HEK293 (cell line): ENCODE results near the gene TCEA2.

Experiments
- CTCF ChIA-PET: fragments of 350-600 bp; formaldehyde crosslinking; extraction: SDS; loops from one replicate; lab custom pipeline; 2021; ENCODE audit warnings: antibody characterized with exemption; lab: Yijun Ruan, JAX
- POLR2A ChIA-PET: fragments of 300-600 bp; formaldehyde crosslinking; extraction: SDS; loops from one replicate; lab custom pipeline; 2020; ENCODE audit warnings: antibody characterized with exemption, inconsistent platforms; lab: Yijun Ruan, JAX
- H3K27ac ChIP-seq: fragments of 200-500 bp; sonication (Bioruptor generic); 2 replicates; pipeline ENCODE4 v1.5.1; 2014; ENCODE audit warnings: low read depth, low read length, control low read depth, inconsistent platforms; ENCODE audit errors: extremely low read depth
- H3K36me3 ChIP-seq, 2 experiments: fragments of 200-500 bp in 1 of 2; sonication (Bioruptor generic) in 1 of 2; 1 replicate in 1 of 2; 2 replicates in 1 of 2; pipeline ENCODE4 v1.5.1; 2014 to 2017; ENCODE audit warnings: inconsistent platforms in 2 of 2, low read length in 2 of 2; ENCODE audit not compliant: control insufficient read depth in 2 of 2, insufficient read depth in 1 of 2
- H3K4me1 ChIP-seq: fragments of 200-500 bp; sonication (Bioruptor generic); 2 replicates; pipeline ENCODE4 v1.5.1; 2014; ENCODE audit warnings: mild to moderate bottlenecking, low read length, inconsistent platforms; ENCODE audit not compliant: control insufficient read depth, insufficient read depth
- H3K4me3 ChIP-seq: 2 replicates; pipeline ENCODE4 v1.5.1; 2011; ENCODE audit warnings: low read depth, mild to moderate bottlenecking, control low read depth, low read length, moderate library complexity
- H3K9me3 ChIP-seq: fragments of 200-500 bp; sonication (Bioruptor generic); 2 replicates; pipeline ENCODE4 v1.5.1; 2014; ENCODE audit warnings: low read depth, low read length, inconsistent platforms; ENCODE audit not compliant: control insufficient read depth, insufficient read depth
- BCL11A ChIP-seq: fragments of 450-650 bp; formaldehyde crosslinking; IDR thresholded peaks from 2 replicates; pipeline ENCODE4 v1.5.1; 2016; ENCODE audit warnings: low read depth, missing biosample characterization, missing genetic modification characterization
- KLF16 ChIP-seq: fragments of 450-650 bp; formaldehyde crosslinking; IDR thresholded peaks from 2 replicates; pipeline ENCODE4 v1.5.1; 2017; ENCODE audit warnings: missing biosample characterization, missing genetic modification characterization
- OVOL3 ChIP-seq: fragments of 450-650 bp; formaldehyde crosslinking; IDR thresholded peaks from 2 replicates; pipeline ENCODE4 v1.5.1; 2016; ENCODE audit warnings: missing biosample characterization, missing genetic modification characterization
- ZBTB6 ChIP-seq: fragments of 450-650 bp; formaldehyde crosslinking; IDR thresholded peaks from 2 replicates; pipeline ENCODE4 v1.5.1; 2017; ENCODE audit warnings: missing biosample characterization, missing genetic modification characterization
- ZIC2 ChIP-seq: fragments of 450-650 bp; formaldehyde crosslinking; IDR thresholded peaks from 2 replicates; pipeline ENCODE4 v1.5.1; 2016; ENCODE audit warnings: missing biosample characterization, missing genetic modification characterization
- ZNF133 ChIP-seq: fragments of 450-650 bp; formaldehyde crosslinking; IDR thresholded peaks from 2 replicates; pipeline ENCODE4 v1.5.1; 2016; ENCODE audit warnings: missing biosample characterization, missing genetic modification characterization
- ZNF140 ChIP-seq: fragments of 450-650 bp; formaldehyde crosslinking; IDR thresholded peaks from 2 replicates; pipeline ENCODE4 v1.5.1; 2016; ENCODE audit warnings: missing biosample characterization, missing genetic modification characterization
- ZNF202 ChIP-seq: fragments of 450-650 bp; formaldehyde crosslinking; IDR thresholded peaks from 2 replicates; pipeline ENCODE4 v1.5.1; 2016; ENCODE audit warnings: missing biosample characterization, missing genetic modification characterization, borderline replicate concordance
- ZNF26 ChIP-seq: fragments of 450-650 bp; formaldehyde crosslinking; IDR thresholded peaks from 2 replicates; pipeline ENCODE4 v1.5.1; 2016; ENCODE audit warnings: missing biosample characterization, missing genetic modification characterization
- ZNF571 ChIP-seq: fragments of 450-650 bp; formaldehyde crosslinking; IDR thresholded peaks from 2 replicates; pipeline ENCODE4 v1.5.0; 2017; ENCODE audit warnings: missing biosample characterization, missing genetic modification characterization
- ZNF624 ChIP-seq: fragments of 450-650 bp; formaldehyde crosslinking; IDR thresholded peaks from 2 replicates; pipeline ENCODE4 v1.5.1; 2017; ENCODE audit warnings: missing biosample characterization, missing genetic modification characterization
- ZNF76 ChIP-seq: fragments of 450-650 bp; formaldehyde crosslinking; IDR thresholded peaks from 2 replicates; pipeline ENCODE4; 2016; ENCODE audit warnings: low read depth, missing biosample characterization, missing genetic modification characterization, borderline replicate concordance
- ZNF776 ChIP-seq: fragments of 450-650 bp; formaldehyde crosslinking; IDR thresholded peaks from 2 replicates; pipeline ENCODE4 v1.5.0; 2017; ENCODE audit warnings: missing biosample characterization, missing genetic modification characterization, borderline replicate concordance
- ZSCAN18 ChIP-seq: fragments of 450-650 bp; formaldehyde crosslinking; IDR thresholded peaks from 2 replicates; pipeline ENCODE4 v1.5.1; 2016; ENCODE audit warnings: missing biosample characterization, missing genetic modification characterization
- ZSCAN23 ChIP-seq: fragments of 450-650 bp; formaldehyde crosslinking; IDR thresholded peaks from 2 replicates; pipeline ENCODE4 v1.5.1; 2016; ENCODE audit warnings: missing biosample characterization, missing genetic modification characterization
- TF ChIP-seq, protein P1 (sequence below): fragments of 450-650 bp; formaldehyde crosslinking; IDR thresholded peaks from 2 replicates; pipeline ENCODE4 v1.5.1; 2016; ENCODE audit warnings: missing biosample characterization, missing genetic modification characterization
- TF ChIP-seq, protein P2 (sequence below): fragments of 450-650 bp; formaldehyde crosslinking; IDR thresholded peaks from 2 replicates; pipeline ENCODE4 v1.5.1; 2016; ENCODE audit warnings: missing biosample characterization, missing genetic modification characterization

Gene TCEA2

GRCh38 chr20:64102647-64103354 lies 39.8 kb downstream of the TCEA2 start (continued):
- TF ChIP-seq ZNF26: no peak
- TF ChIP-seq, protein P1, sequence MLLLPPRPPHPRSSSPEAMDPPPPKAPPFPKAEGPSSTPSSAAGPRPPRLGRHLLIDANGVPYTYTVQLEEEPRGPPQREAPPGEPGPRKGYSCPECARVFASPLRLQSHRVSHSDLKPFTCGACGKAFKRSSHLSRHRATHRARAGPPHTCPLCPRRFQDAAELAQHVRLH (tag by site-specific recombination): no peak
- no peak for TF ChIP-seq ZSCAN18 (tag by site-specific recombination)
- no peak for TF ChIP-seq BCL11A (tag by site-specific recombination)
- TF ChIP-seq ZNF624 (tag by site-specific recombination): no peak
- TF ChIP-seq ZNF76 (tag by site-specific recombination): no peak
- no peak for TF ChIP-seq ZNF140
- TF ChIP-seq ZSCAN23 (tag by site-specific recombination): no peak
- no peak for TF ChIP-seq KLF16 (tag by site-specific recombination)

DNA sequence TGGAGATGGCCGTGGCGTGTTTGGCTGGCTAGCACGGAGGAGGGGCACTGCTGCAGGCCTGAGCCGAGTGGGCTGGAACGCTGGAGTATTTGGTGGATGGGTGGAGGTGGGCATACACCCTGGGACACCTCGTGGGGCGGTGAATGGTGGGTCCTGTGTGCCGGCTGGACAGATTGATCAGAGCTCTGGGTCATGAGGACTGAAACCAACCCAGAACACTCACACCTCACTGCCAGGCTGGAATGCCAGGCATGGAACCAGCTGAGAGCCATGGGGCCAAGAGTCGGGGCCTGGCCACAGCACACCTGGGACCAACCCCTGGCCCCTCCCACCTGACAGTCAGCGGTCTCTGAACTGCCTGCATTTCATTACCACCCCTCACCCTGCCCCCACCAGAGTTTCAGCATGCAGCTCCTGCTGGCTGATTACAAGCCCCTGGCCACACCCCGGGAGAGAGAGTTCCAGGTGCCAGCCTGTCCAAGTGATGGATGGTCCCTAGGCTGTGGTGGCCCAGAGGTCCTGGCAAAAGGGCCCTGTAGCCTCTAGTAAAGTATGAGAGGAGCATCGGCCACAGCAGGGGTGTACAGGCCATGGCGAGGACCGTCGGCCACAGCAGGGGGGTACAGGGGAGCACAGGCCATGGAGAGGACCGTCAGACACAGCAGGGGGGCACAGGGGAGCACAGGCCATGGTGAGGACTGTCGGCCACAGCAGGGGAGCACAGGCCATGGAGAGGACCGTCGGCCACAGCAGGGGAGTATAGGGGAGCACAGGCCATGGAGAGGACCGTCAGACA lies 41.1 kb downstream of the TCEA2 start:
- Histone ChIP-seq H3K36me3 (no peaks in the 10 kb centered on the region), H3K4me1 (no peaks in the 10 kb centered on the region), H3K9me3 (no peaks in the 10 kb centered on the region), H3K27ac (no peak overlapping the region), H3K4me3 (no peak overlapping the region)
- ChIA-PET CTCF (interaction anchor here (0.7 to 1.5 kb wide), 3 partner anchors 15 to 51 kb away, joined by 3 to 5 read pairs (median 3); no protein-coding TSS in a partner anchor), POLR2A (no interaction called here)
- TF ChIP-seq, protein P2, sequence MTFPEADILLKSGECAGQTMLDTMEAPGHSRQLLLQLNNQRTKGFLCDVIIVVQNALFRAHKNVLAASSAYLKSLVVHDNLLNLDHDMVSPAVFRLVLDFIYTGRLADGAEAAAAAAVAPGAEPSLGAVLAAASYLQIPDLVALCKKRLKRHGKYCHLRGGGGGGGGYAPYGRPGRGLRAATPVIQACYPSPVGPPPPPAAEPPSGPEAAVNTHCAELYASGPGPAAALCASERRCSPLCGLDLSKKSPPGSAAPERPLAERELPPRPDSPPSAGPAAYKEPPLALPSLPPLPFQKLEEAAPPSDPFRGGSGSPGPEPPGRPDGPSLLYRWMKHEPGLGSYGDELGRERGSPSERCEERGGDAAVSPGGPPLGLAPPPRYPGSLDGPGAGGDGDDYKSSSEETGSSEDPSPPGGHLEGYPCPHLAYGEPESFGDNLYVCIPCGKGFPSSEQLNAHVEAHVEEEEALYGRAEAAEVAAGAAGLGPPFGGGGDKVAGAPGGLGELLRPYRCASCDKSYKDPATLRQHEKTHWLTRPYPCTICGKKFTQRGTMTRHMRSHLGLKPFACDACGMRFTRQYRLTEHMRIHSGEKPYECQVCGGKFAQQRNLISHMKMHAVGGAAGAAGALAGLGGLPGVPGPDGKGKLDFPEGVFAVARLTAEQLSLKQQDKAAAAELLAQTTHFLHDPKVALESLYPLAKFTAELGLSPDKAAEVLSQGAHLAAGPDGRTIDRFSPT (tag by site-specific recombination): 0 out of 2 replicates have a peak, but pooled peaks have one; percentile 22
- TF ChIP-seq ZNF571 (tag by site-specific recombination): no peak

- no peak for TF ChIP-seq OVOL3 (tag by site-specific recombination)
- TF ChIP-seq ZNF776 (tag by site-specific recombination): no peak
- TF ChIP-seq ZNF133 (tag by site-specific recombination): no peak
- no peak for TF ChIP-seq ZBTB6 (tag by site-specific recombination)
- peak; percentile 58; the same call in 1 of the 2 replicates for TF ChIP-seq ZIC2 (tag by site-specific recombination)
- TF ChIP-seq, protein P2 (tag by site-specific recombination): 0 out of 2 replicates have a peak, but pooled peaks have one; percentile 21
- TF ChIP-seq ZNF202 (tag by site-specific recombination): no peak
- Histone ChIP-seq H3K36me3 (no peaks in the 10 kb centered on the region), H3K27ac (no peak overlapping the region), H3K9me3 (no peaks in the 10 kb centered on the region), H3K4me3 (no peak overlapping the region), H3K4me1 (no peaks in the 10 kb centered on the region)
- ChIA-PET CTCF (no interaction called here), POLR2A (no interaction called here)
These were observed 41.9 kb downstream of the TCEA2 start for GRCh38 chr20:64104667-64105451.
